Progenitor cell of endocrine pancreas (in vitro differentiated cells): ENCODE measurements around the gene RAP1B. TPM values are rescaled to one million over a fixed set of nuclear protein-coding genes. Genes with fewer than 3 reads are reported as not detected.

Source experiments
- DNase-seq: peaks from one replicate; pipeline ENCODE4 v3.0.0; 2021; ENCODE audit warnings: low spot score; ENCODE audit not compliant: unreplicated experiment
- H3K27ac Mint-ChIP-seq: 2 replicates; pipeline ENCODE4 v1.8.0; 2021; ENCODE audit warnings: mild to moderate bottlenecking, moderate library complexity, mixed read lengths
- H3K27me3 Mint-ChIP-seq: 2 replicates; pipeline ENCODE4 v1.8.0; 2021; ENCODE audit warnings: mixed read lengths
- H3K36me3 Mint-ChIP-seq: 2 replicates; pipeline ENCODE4 v1.8.0; 2022; ENCODE audit warnings: mixed read lengths; ENCODE audit not compliant: insufficient read depth
- H3K4me1 Mint-ChIP-seq: 2 replicates; pipeline ENCODE4 v1.8.0; 2021; ENCODE audit warnings: low read depth, mixed read lengths
- H3K4me3 Mint-ChIP-seq: 2 replicates; pipeline ENCODE4 v1.8.0; 2021; ENCODE audit warnings: low read depth, mild to moderate bottlenecking, moderate library complexity, mixed read lengths
- H3K9me3 Mint-ChIP-seq: 2 replicates; pipeline ENCODE4 v1.8.0; 2021; ENCODE audit warnings: low read depth, mixed read lengths
- CTCF ChIP-seq: fragments of 200-600 bp; sonication (generic); IDR thresholded peaks from one replicate; pipeline ENCODE4 v1.5.0; 2021; ENCODE audit warnings: antibody characterized with exemption, mild to moderate bottlenecking; ENCODE audit not compliant: unreplicated experiment
- total RNA-seq: library from RNA; stranded (reverse); gene quantifications from 2 replicates; pipeline ENCODE4 v1.2.1, GENCODE V29; 2021

Gene RAP1B
- total RNA-seq, 1 donor from 2014 or later: 83.6 TPM

- no peak for DNase-seq
- Mint-ChIP-seq H3K27ac (no peak overlapping the region), H3K4me1 (no peaks in the 10 kb centered on the region), H3K4me3 (no peak overlapping the region), H3K9me3 (peaks cover 5% of the 10 kb centered on the region), H3K27me3 (no peaks in the 10 kb centered on the region), H3K36me3 (peaks cover 2% of the 10 kb centered on the region)
- TF ChIP-seq CTCF: no peak
Measured at GRCh38 chr12:68572661-68573060, 38.0 kb upstream of the RAP1B start.

- Mint-ChIP-seq H3K27ac (no peak overlapping the region), H3K27me3 (no peaks in the 10 kb centered on the region), H3K9me3 (peaks cover 5% of the 10 kb centered on the region), H3K36me3 (peaks cover 2% of the 10 kb centered on the region), H3K4me1 (no peaks in the 10 kb centered on the region), H3K4me3 (no peak overlapping the region)
- no peak for TF ChIP-seq CTCF
- DNase-seq: no peak
Measured at GRCh38 chr12:68573406-68573805, 37.3 kb upstream of the RAP1B start.

- H3K36me3 Mint-ChIP-seq: no peaks in the 10 kb centered on the region
- H3K27ac Mint-ChIP-seq: no peak overlapping the region
- no peak overlapping the region for H3K4me3 Mint-ChIP-seq
- no peaks in the 10 kb centered on the region for H3K27me3 Mint-ChIP-seq
- H3K4me1 Mint-ChIP-seq: no peaks in the 10 kb centered on the region
- TF ChIP-seq CTCF: no peak
- DNase-seq: no peak
- no peaks in the 10 kb centered on the region for H3K9me3 Mint-ChIP-seq
Measured at GRCh38 chr12:68577949-68578348, 32.8 kb upstream of the RAP1B start.

- TF ChIP-seq CTCF: no peak
Measured at GRCh38 chr12:68578765-68579164, 31.9 kb upstream of the RAP1B start.

GRCh38 chr12:68579254-68579653, 31.4 kb upstream of the RAP1B start:
- Mint-ChIP-seq H3K4me3 (no peak overlapping the region), H3K36me3 (no peaks in the 10 kb centered on the region), H3K27me3 (no peaks in the 10 kb centered on the region), H3K9me3 (no peaks in the 10 kb centered on the region), H3K4me1 (no peaks in the 10 kb centered on the region), H3K27ac (no peak overlapping the region)
- TF ChIP-seq CTCF: no peak
- no peak for DNase-seq

More at GRCh38 chr12:68578765-68579164, 31.9 kb upstream of the RAP1B start:
- no peak overlapping the region for H3K27ac Mint-ChIP-seq
- H3K27me3 Mint-ChIP-seq: no peaks in the 10 kb centered on the region
- no peak for DNase-seq
- no peaks in the 10 kb centered on the region for H3K4me1 Mint-ChIP-seq
- no peak overlapping the region for H3K4me3 Mint-ChIP-seq
- H3K36me3 Mint-ChIP-seq: no peaks in the 10 kb centered on the region
- no peaks in the 10 kb centered on the region for H3K9me3 Mint-ChIP-seq
